Caco-2 (cell line): ENCODE data around the gene RECK. TPM values are rescaled to one million over a fixed set of nuclear protein-coding genes. Genes with fewer than 3 reads are reported as not detected.

Experiments used
- BruUV-seq: library from RNA; stranded (reverse); fragments of 400-500 nt; replicated peaks from 2 replicates; lab custom pipeline; 2021; lab: Mats Ljungman, UMichigan
- CTCF ChIA-PET: fragments of 300-600 bp; sonication (Branson Sonifier 250); formaldehyde crosslinking; loops from one replicate; lab custom pipeline; 2022; ENCODE audit warnings: antibody characterized with exemption; lab: Charles Lee
- POLR2A ChIA-PET: fragments of 300-600 bp; sonication (Branson Sonifier 250); formaldehyde crosslinking; loops from one replicate; lab custom pipeline; 2022; ENCODE audit warnings: antibody characterized with exemption; lab: Charles Lee
- DNase-seq, 2 experiments: peaks; one replicate each; pipeline versions ENCODE4 v3.0.0 to v3.0.0-alpha.2; 2020 to 2022
- H3K27me3 ChIP-seq: replicated peaks from 2 replicates; pipeline ENCODE4 v1.6.0; 2011; ENCODE audit warnings: low read length; ENCODE audit not compliant: control insufficient read depth, insufficient read depth
- H3K36me3 ChIP-seq: 2 replicates; pipeline ENCODE4 v1.5.1; 2011; ENCODE audit warnings: low read length; ENCODE audit not compliant: control insufficient read depth, insufficient read depth
- H3K4me1 ChIP-seq: fragments of 250-450 bp; sonication (Bioruptor Pico); 2 replicates; pipeline ENCODE4 v1.5.1; 2020; ENCODE audit warnings: mild to moderate bottlenecking
- H3K4me3 ChIP-seq: 2 replicates; pipeline ENCODE4 v1.5.1; 2011; ENCODE audit warnings: low read depth, mild to moderate bottlenecking, control low read depth, low read length
- H3K9me3 ChIP-seq: fragments of 250-450 bp; sonication (Bioruptor Pico); 2 replicates; pipeline ENCODE4 v1.5.1; 2020; ENCODE audit warnings: mild to moderate bottlenecking, moderate library complexity
- H3K27ac Mint-ChIP-seq: one replicate; pipeline ENCODE4 v1.8.0; 2022; ENCODE audit warnings: mixed read lengths; ENCODE audit not compliant: unreplicated experiment
- H3K27me3 Mint-ChIP-seq: one replicate; pipeline ENCODE4 v1.8.0; 2022; ENCODE audit warnings: mixed read lengths; ENCODE audit not compliant: insufficient read depth, unreplicated experiment
- H3K36me3 Mint-ChIP-seq: one replicate; pipeline ENCODE4 v1.8.0; 2022; ENCODE audit warnings: mild to moderate bottlenecking, mixed read lengths; ENCODE audit not compliant: insufficient read depth, unreplicated experiment
- H3K4me1 Mint-ChIP-seq: one replicate; pipeline ENCODE4 v1.8.0; 2022; ENCODE audit warnings: low read depth, mixed read lengths; ENCODE audit not compliant: unreplicated experiment
- H3K4me3 Mint-ChIP-seq: one replicate; pipeline ENCODE4 v1.8.0; 2022; ENCODE audit warnings: mild to moderate bottlenecking, moderate library complexity, mixed read lengths; ENCODE audit not compliant: unreplicated experiment
- H3K9me3 Mint-ChIP-seq: one replicate; pipeline ENCODE4 v1.8.0; 2022; ENCODE audit warnings: mixed read lengths; ENCODE audit not compliant: unreplicated experiment
- intact Hi-C: fragments of 100-400 bp; cut with micrococcal nuclease; formaldehyde crosslinking; loops from one replicate; pipeline ENCODE4 v1.10.0; 2022; ENCODE audit not compliant: unreplicated experiment
- total RNA-seq: library from RNA; stranded (reverse); gene quantifications from 2 replicates; pipeline ENCODE4 v1.2.3, GENCODE V29; 2022
- TF ChIP-seq, protein P1 (sequence below), 2 experiments: fragments of 200-600 bp in 1 of 2; IDR thresholded peaks; 1 replicate in 1 of 2; 2 replicates in 1 of 2; pipeline versions ENCODE4 v1.5.1 to v1.8.0; 2011 to 2022; ENCODE audit warnings: antibody characterized with exemption in 1 of 2, control low read depth in 1 of 2, inconsistent platforms in 1 of 2, low read depth in 1 of 2, low read length in 1 of 2, mild to moderate bottlenecking in 1 of 2, moderate library complexity in 1 of 2; ENCODE audit not compliant: insufficient read depth in 1 of 2, severe bottlenecking in 1 of 2, unreplicated experiment in 1 of 2

RECK gene
- total RNA-seq, 1 experiment from 2014 or later, result 1.8 TPM

DNA sequence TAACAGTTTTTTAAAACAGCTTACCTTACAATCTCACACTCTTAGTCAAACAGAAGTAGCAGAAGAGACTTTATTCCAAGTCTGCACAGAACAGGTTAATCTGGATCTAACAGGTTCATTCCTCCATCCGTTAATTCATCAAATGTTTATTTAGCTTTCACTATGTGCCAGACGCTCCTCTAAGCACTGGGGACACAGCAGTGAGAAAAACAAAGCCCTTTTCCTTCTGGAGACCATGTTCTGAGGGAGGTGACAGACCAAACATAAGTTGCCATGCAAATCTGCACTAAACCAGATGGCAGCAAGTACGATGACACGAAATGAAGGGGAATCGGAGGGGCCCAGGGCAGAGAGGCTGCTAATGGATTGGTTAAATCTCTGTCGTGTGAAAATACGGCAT lies 82.8 kb downstream of the RECK start:
- H3K36me3 Mint-ChIP-seq, result no peaks in the 10 kb centered on the region
- DNase-seq, result no peak
- Histone ChIP-seq H3K4me3 (no peak overlapping the region), H3K9me3 (no peaks in the 10 kb centered on the region), H3K4me1 (no peaks in the 10 kb centered on the region), H3K27me3 (no peaks in the 10 kb centered on the region), H3K36me3 (no peaks in the 10 kb centered on the region)
- H3K9me3 Mint-ChIP-seq, result no peaks in the 10 kb centered on the region
- H3K27ac Mint-ChIP-seq, result no peak overlapping the region
- no peaks in the 10 kb centered on the region for H3K27me3 Mint-ChIP-seq
- no peaks in the 10 kb centered on the region for H3K4me1 Mint-ChIP-seq
- CTCF ChIA-PET, result no interaction called here
- no peak overlapping the region for H3K4me3 Mint-ChIP-seq
- BruUV-seq, result no TSS peak
- POLR2A ChIA-PET, result no interaction called here
- TF ChIP-seq, protein P1, sequence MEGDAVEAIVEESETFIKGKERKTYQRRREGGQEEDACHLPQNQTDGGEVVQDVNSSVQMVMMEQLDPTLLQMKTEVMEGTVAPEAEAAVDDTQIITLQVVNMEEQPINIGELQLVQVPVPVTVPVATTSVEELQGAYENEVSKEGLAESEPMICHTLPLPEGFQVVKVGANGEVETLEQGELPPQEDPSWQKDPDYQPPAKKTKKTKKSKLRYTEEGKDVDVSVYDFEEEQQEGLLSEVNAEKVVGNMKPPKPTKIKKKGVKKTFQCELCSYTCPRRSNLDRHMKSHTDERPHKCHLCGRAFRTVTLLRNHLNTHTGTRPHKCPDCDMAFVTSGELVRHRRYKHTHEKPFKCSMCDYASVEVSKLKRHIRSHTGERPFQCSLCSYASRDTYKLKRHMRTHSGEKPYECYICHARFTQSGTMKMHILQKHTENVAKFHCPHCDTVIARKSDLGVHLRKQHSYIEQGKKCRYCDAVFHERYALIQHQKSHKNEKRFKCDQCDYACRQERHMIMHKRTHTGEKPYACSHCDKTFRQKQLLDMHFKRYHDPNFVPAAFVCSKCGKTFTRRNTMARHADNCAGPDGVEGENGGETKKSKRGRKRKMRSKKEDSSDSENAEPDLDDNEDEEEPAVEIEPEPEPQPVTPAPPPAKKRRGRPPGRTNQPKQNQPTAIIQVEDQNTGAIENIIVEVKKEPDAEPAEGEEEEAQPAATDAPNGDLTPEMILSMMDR (IDR thresholded peaks at IDR 0.05; ENCODE audit: insufficient read depth in 1 of 2, low read depth in 1 of 2, low read length in 1 of 2, severe bottlenecking in 1 of 2, unreplicated experiment in 1 of 2), result no peak
- intact Hi-C loops, result no loop called here

DNA sequence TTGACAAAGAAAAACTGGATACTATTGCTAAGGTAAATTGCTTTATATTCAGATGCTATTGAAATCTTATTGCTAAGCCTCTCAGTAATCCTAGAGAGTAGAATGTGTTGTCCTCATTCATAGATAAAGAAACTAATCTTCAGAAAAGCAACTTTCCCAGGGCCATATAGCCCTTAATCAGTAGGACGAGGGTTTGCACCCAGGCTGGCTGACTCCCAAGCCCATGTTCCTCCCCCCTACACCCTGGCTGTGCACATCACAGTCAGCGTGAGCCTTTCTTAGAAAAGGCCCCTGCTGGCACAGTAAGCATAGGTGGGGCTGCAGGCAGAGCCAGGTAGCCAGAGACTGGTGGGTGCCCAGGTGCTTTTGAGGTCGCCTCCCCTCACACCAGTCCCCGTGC lies 84.0 kb downstream of the RECK start:
- no peaks in the 10 kb centered on the region for H3K9me3 Mint-ChIP-seq
- BruUV-seq, result no TSS peak
- TF ChIP-seq, protein P1 (IDR thresholded peaks at IDR 0.05; ENCODE audit: insufficient read depth in 1 of 2, low read depth in 1 of 2, low read length in 1 of 2, severe bottlenecking in 1 of 2, unreplicated experiment in 1 of 2), result no peak
- H3K36me3 ChIP-seq, result no peaks in the 10 kb centered on the region
- no peaks in the 10 kb centered on the region for H3K4me1 ChIP-seq
- no peak overlapping the region for H3K4me3 ChIP-seq
- H3K4me1 Mint-ChIP-seq, result no peaks in the 10 kb centered on the region
- H3K27me3 ChIP-seq, result no peaks in the 10 kb centered on the region
- no peak overlapping the region for H3K4me3 Mint-ChIP-seq
- no peaks in the 10 kb centered on the region for H3K27me3 Mint-ChIP-seq
- no peak for DNase-seq
- H3K36me3 Mint-ChIP-seq, result no peaks in the 10 kb centered on the region
- CTCF ChIA-PET, result no interaction called here
- H3K27ac Mint-ChIP-seq, result no peak overlapping the region
- intact Hi-C loops, result no loop called here
- no peaks in the 10 kb centered on the region for H3K9me3 ChIP-seq
- POLR2A ChIA-PET, result no interaction called here

DNA sequence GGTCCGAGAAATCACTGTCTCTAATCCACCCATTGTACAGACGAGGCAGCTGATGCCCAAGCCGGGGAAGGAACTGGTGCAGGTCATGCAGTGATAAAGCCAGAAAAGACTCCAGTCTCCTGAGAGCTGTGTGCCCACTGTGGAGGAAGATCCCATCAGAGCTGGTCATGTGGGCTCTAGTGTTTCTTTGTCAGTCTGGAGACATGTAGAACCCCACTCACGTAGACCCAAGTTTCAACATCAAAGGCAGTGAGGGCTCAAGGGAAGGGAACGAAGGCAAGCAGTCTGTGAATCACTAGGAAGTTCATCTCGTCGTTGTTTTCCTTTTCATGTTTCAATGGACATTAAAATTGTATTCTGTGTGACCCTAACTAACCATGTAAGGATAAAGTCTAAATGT lies 85.3 kb downstream of the RECK start:
- CTCF ChIA-PET, result no interaction called here
- no peak overlapping the region for H3K27ac Mint-ChIP-seq
- no peak for DNase-seq
- no peak overlapping the region for H3K4me3 Mint-ChIP-seq
- intact Hi-C loops, result no loop called here
- TF ChIP-seq, protein P1 (IDR thresholded peaks at IDR 0.05; ENCODE audit: insufficient read depth in 1 of 2, low read depth in 1 of 2, low read length in 1 of 2, severe bottlenecking in 1 of 2, unreplicated experiment in 1 of 2), result no peak
- no peaks in the 10 kb centered on the region for H3K9me3 ChIP-seq
- H3K36me3 Mint-ChIP-seq, result no peaks in the 10 kb centered on the region
- POLR2A ChIA-PET, result no interaction called here
- no peaks in the 10 kb centered on the region for H3K9me3 Mint-ChIP-seq
- no peaks in the 10 kb centered on the region for H3K36me3 ChIP-seq
- no peaks in the 10 kb centered on the region for H3K4me1 ChIP-seq
- no TSS peak for BruUV-seq
- H3K27me3 Mint-ChIP-seq, result no peaks in the 10 kb centered on the region
- no peaks in the 10 kb centered on the region for H3K27me3 ChIP-seq
- H3K4me3 ChIP-seq, result no peak overlapping the region
- H3K4me1 Mint-ChIP-seq, result no peaks in the 10 kb centered on the region
